Liver (tissue), 9 donors: ENCODE results near the gene EID2B. TPM values are rescaled to one million over a fixed set of nuclear protein-coding genes. Genes with fewer than 3 reads are reported as not detected.

Source experiments
- DNase-seq: peaks from one replicate; pipeline ENCODE4 v3.0.0-alpha.2; 2017; ENCODE audit warnings: low spot score
- H3K27ac ChIP-seq, 2 donors: one replicate each; pipeline ENCODE4 v1.7.0; 2013; ENCODE audit warnings: inconsistent platforms in 2 of 2, low read length in 2 of 2, control low read depth in 1 of 2, low read depth in 1 of 2, mild to moderate bottlenecking in 1 of 2
- H3K27me3 ChIP-seq, 4 donors: one replicate each; pipeline versions ENCODE4 v1.6.1 to v1.7.0; 2013; ENCODE audit warnings: low read length in 3 of 4, inconsistent platforms in 1 of 4, mild to moderate bottlenecking in 1 of 4, moderate library complexity in 1 of 4; ENCODE audit not compliant: control insufficient read depth in 4 of 4, insufficient read depth in 4 of 4
- H3K36me3 ChIP-seq, 4 donors: one replicate each; pipeline versions ENCODE4 v1.6.1 to v1.7.0; 2013; ENCODE audit warnings: low read length in 3 of 4, mild to moderate bottlenecking in 3 of 4, low read depth in 1 of 4, moderate library complexity in 1 of 4; ENCODE audit not compliant: control insufficient read depth in 4 of 4, insufficient read depth in 3 of 4
- H3K4me1 ChIP-seq, 4 donors: one replicate each; pipeline versions ENCODE4 v1.6.1 to v1.7.0; 2013; ENCODE audit warnings: low read length in 3 of 4, mild to moderate bottlenecking in 3 of 4, moderate library complexity in 1 of 4; ENCODE audit not compliant: control insufficient read depth in 4 of 4, insufficient read depth in 4 of 4
- H3K4me3 ChIP-seq, 3 donors: one replicate each; pipeline versions ENCODE4 v1.6.1 to v1.7.0; 2013; ENCODE audit warnings: low read length in 3 of 3, control low read depth in 1 of 3, low read depth in 1 of 3, mild to moderate bottlenecking in 1 of 3
- H3K9ac ChIP-seq, 2 donors: one replicate each; pipeline ENCODE4 v1.7.0; 2013; ENCODE audit warnings: low read length in 2 of 2, mild to moderate bottlenecking in 2 of 2, moderate library complexity in 2 of 2, control low read depth in 1 of 2, low read depth in 1 of 2
- H3K9me3 ChIP-seq, 4 donors: one replicate each; pipeline versions ENCODE4 v1.6.1 to v1.7.0; 2013; ENCODE audit warnings: low read length in 3 of 4; ENCODE audit not compliant: control insufficient read depth in 4 of 4
- ATF3 ChIP-seq: IDR thresholded peaks from 2 replicates; pipeline ENCODE4 v1.6.1; 2016; ENCODE audit warnings: antibody characterized with exemption
- CTCF ChIP-seq: fragments of 150-350 bp; IDR thresholded peaks from 2 replicates; pipeline ENCODE4 v1.5.1; 2017; ENCODE audit warnings: improper control_type of control experiment, low read depth, low read length; ENCODE audit not compliant: missing input control
- EGR1 ChIP-seq, 2 donors: IDR thresholded peaks; 2 replicates each; pipeline ENCODE4 v1.6.1; 2016 to 2018; ENCODE audit warnings: antibody characterized with exemption in 2 of 2, low read depth in 2 of 2
- FOXA1 ChIP-seq: IDR thresholded peaks from 2 replicates; pipeline ENCODE4 v1.6.1; 2016; ENCODE audit warnings: antibody characterized with exemption
- FOXA2 ChIP-seq: IDR thresholded peaks from 2 replicates; pipeline ENCODE4 v1.6.1; 2016; ENCODE audit warnings: antibody characterized with exemption
- GABPA ChIP-seq, 2 donors: IDR thresholded peaks in 1 of 2; conservative IDR thresholded peaks in 1 of 2; 2 replicates each; pipeline ENCODE4 v1.6.1; 2016; ENCODE audit warnings: antibody characterized with exemption in 2 of 2, mild to moderate bottlenecking in 1 of 2, moderate library complexity in 1 of 2
- HNF4A ChIP-seq, 2 donors: conservative IDR thresholded peaks; 2 replicates each; pipeline ENCODE4 v1.6.1; 2016; ENCODE audit warnings: antibody characterized with exemption in 2 of 2, mild to moderate bottlenecking in 2 of 2
- HNF4G ChIP-seq: IDR thresholded peaks from 2 replicates; pipeline ENCODE4 v1.6.1; 2016; ENCODE audit warnings: antibody characterized with exemption
- JUND ChIP-seq, 2 donors: IDR thresholded peaks; 2 replicates each; pipeline ENCODE4 v1.6.1; 2016; ENCODE audit warnings: antibody characterized with exemption in 2 of 2
- MAX ChIP-seq: IDR thresholded peaks from 2 replicates; pipeline ENCODE4 v1.6.1; 2016; ENCODE audit warnings: antibody characterized with exemption
- NR2F2 ChIP-seq: IDR thresholded peaks from 2 replicates; pipeline ENCODE4 v1.6.1; 2016; ENCODE audit warnings: antibody characterized with exemption
- RAD21 ChIP-seq, 2 donors: IDR thresholded peaks; 2 replicates each; pipeline ENCODE4 v1.6.1; 2016; ENCODE audit warnings: antibody characterized with exemption in 2 of 2, mild to moderate bottlenecking in 2 of 2
- REST ChIP-seq: IDR thresholded peaks from 2 replicates; pipeline ENCODE4 v1.6.1; 2016; ENCODE audit warnings: antibody characterized with exemption, mild to moderate bottlenecking
- RXRA ChIP-seq, 2 donors: IDR thresholded peaks; 2 replicates each; pipeline ENCODE4 v1.6.1; 2017 to 2018; ENCODE audit warnings: antibody characterized with exemption in 2 of 2, mild to moderate bottlenecking in 1 of 2
- SP1 ChIP-seq: IDR thresholded peaks from 2 replicates; pipeline ENCODE4 v1.6.1; 2018; ENCODE audit warnings: antibody characterized with exemption, mild to moderate bottlenecking
- YY1 ChIP-seq: IDR thresholded peaks from 2 replicates; pipeline ENCODE4 v1.6.1; 2016; ENCODE audit warnings: antibody characterized with exemption, mild to moderate bottlenecking
- ZBTB33 ChIP-seq: IDR thresholded peaks from 2 replicates; pipeline ENCODE4 v1.6.1; 2016; ENCODE audit warnings: antibody characterized with exemption
- WGBS: extraction: QIAGEN DNeasy Blood & Tissue Kit; methylation state at CpG from one replicate; pipeline ENCODE4 v1.1.7; 2013; 5-methylcytosine and 5-hydroxymethylcytosine counted together
- polyA plus RNA-seq, 2 donors: library from polyadenylated mRNA; stranded (reverse) in 1 of 2; unstranded in 1 of 2; fragments of 200-250 nt in 1 of 2; fragments of >200 nt in 1 of 2; fragmentation: Nextera tagmentation in 1 of 2; extraction: Ambion mirVana in 1 of 2; gene quantifications; one replicate each; pipeline versions ENCODE4 v1.2.1 to v1.2.3, GENCODE V29; 2013 to 2015
- total RNA-seq, 2 donors: library from RNA; depleted of rRNA; stranded (reverse); fragments of >200 nt; gene quantifications; one replicate each; pipeline ENCODE4 v1.2.3, GENCODE V29; 2014
- donor health status: healthy.
- donor health status: healthy.
- donor health status: healthy.
- donor health status: healthy.
- donor health status: healthy.

The EID2B gene
- total and polyA plus RNA-seq, 4 donors, result 0.38 to 1.4 (median 1.1) TPM

- 89% methylated on average over 5 of the region's 5 CpGs for WGBS
- Histone ChIP-seq H3K9ac (no peak overlapping the region), H3K4me3 (no peak overlapping the region), H3K9me3 (no peaks in the 10 kb centered on the region), H3K27me3 (peaks cover 0 to 5% (median 3%) of the 10 kb centered on the region in 4 donors), H3K27ac (no peak overlapping the region), H3K36me3 (peaks cover 1 to 11% (median 9%) of the 10 kb centered on the region in 4 donors), H3K4me1 (peaks cover 0 to 11% (median 5%) of the 10 kb centered on the region in 4 donors)
- no peak for DNase-seq
- no peak for TF ChIP-seq GABPA (IDR thresholded peaks at IDR 0.05 in 1 of 2, conservative IDR thresholded peaks at IDR 0.05 in 1 of 2)
- TF ChIP-seq YY1, result no peak
These were observed 38.0 kb downstream of the EID2B start for GRCh38 chr19:39494661-39495060.

GRCh38 chr19:39492788-39493187 is 39.9 kb downstream of the EID2B start:
- peaks cover 11 to 30% (median 18%) of the 10 kb centered on the region in 4 donors for H3K36me3 ChIP-seq
- H3K27ac ChIP-seq, result no peak overlapping the region
- DNase-seq, result no peak
- H3K4me1 ChIP-seq, result peaks cover 0 to 2% (median 2%) of the 10 kb centered on the region in 4 donors
- H3K9me3 ChIP-seq, result no peaks in the 10 kb centered on the region
- TF ChIP-seq RXRA (IDR thresholded peaks at IDR 0.05), result no peak
- TF ChIP-seq MAX, result no peak
- no peak for TF ChIP-seq NR2F2
- TF ChIP-seq EGR1 (IDR thresholded peaks at IDR 0.05; ENCODE audit: low read depth in 2 of 2), result no peak
- TF ChIP-seq GABPA (IDR thresholded peaks at IDR 0.05 in 1 of 2, conservative IDR thresholded peaks at IDR 0.05 in 1 of 2), result no peak
- TF ChIP-seq JUND (IDR thresholded peaks at IDR 0.05), result no peak
- TF ChIP-seq RAD21 (IDR thresholded peaks at IDR 0.05), result no peak
- no peak for TF ChIP-seq ZBTB33
- no peak for TF ChIP-seq CTCF
- no peak for TF ChIP-seq SP1
- no peak for TF ChIP-seq FOXA2
- no peak for TF ChIP-seq YY1
- no peak for TF ChIP-seq HNF4A (conservative IDR thresholded peaks at IDR 0.05)
- no peak overlapping the region for H3K4me3 ChIP-seq
- no peaks in the 10 kb centered on the region for H3K27me3 ChIP-seq
- H3K9ac ChIP-seq, result no peak overlapping the region
- 89% methylated on average over 3 of the region's 3 CpGs for WGBS

GRCh38 chr19:39492225-39492624 is 40.4 kb downstream of the EID2B start:
- H3K9me3 ChIP-seq, result no peaks in the 10 kb centered on the region
- H3K27ac ChIP-seq, result no peak overlapping the region
- no peak overlapping the region for H3K4me3 ChIP-seq
- WGBS, result 96% methylated on average over 6 of the region's 6 CpGs
- H3K4me1 ChIP-seq, result no peaks in the 10 kb centered on the region
- DNase-seq, result no peak
- H3K9ac ChIP-seq, result no peak overlapping the region
- peaks cover 11 to 32% (median 18%) of the 10 kb centered on the region in 4 donors for H3K36me3 ChIP-seq
- no peaks in the 10 kb centered on the region for H3K27me3 ChIP-seq
- TF ChIP-seq RXRA (IDR thresholded peaks at IDR 0.05) (no peak), ZBTB33 (no peak), EGR1 (IDR thresholded peaks at IDR 0.05; ENCODE audit: low read depth in 2 of 2) (no peak), REST (no peak), GABPA (IDR thresholded peaks at IDR 0.05 in 1 of 2, conservative IDR thresholded peaks at IDR 0.05 in 1 of 2) (no peak), HNF4A (conservative IDR thresholded peaks at IDR 0.05) (no peak), ATF3 (no peak), FOXA2 (no peak), SP1 (no peak), HNF4G (no peak), FOXA1 (no peak), MAX (no peak), JUND (IDR thresholded peaks at IDR 0.05) (no peak), NR2F2 (no peak)
